H1 (cell line): ENCODE data around the gene GPC3. TPM values are rescaled to one million over a fixed set of nuclear protein-coding genes. Genes with fewer than 3 reads are reported as not detected.

ENCODE experiments used
- CTCF ChIA-PET: fragments of 300-600 bp; sonication (Branson Sonifier 250); formaldehyde crosslinking; loops from one replicate; lab custom pipeline; 2021; ENCODE audit not compliant: partially characterized antibody; lab: Charles Lee
- POLR2A ChIA-PET: fragments of 300-600 bp; sonication (Branson Sonifier 250); formaldehyde crosslinking; loops from one replicate; lab custom pipeline; 2021; ENCODE audit warnings: inconsistent platforms; ENCODE audit not compliant: partially characterized antibody; lab: Charles Lee
- DNase-seq, 2 experiments: peaks; one replicate each; pipeline versions ENCODE4 v3.0.0 to v3.0.0-alpha.2; 2010 to 2022; ENCODE audit warnings: low spot score in 2 of 2, low read depth in 1 of 2, mixed read lengths in 1 of 2
- FAIRE-seq: peaks from 2 replicates; lab custom pipeline; 2011; peaks lifted over from hg19 to GRCh38; lab: Jason Lieb, UNC
- H2AFZ ChIP-seq: 2 replicates; pipeline ENCODE4 v1.8.1; 2012; ENCODE audit warnings: low read length, inconsistent platforms
- H2AK5ac ChIP-seq: 2 replicates; pipeline ENCODE4 v1.6.1; 2013; ENCODE audit warnings: low read depth, low read length
- H2BK120ac ChIP-seq: replicated peaks from 2 replicates; pipeline ENCODE3; 2013; ENCODE audit warnings: low read depth, low read length, inconsistent platforms
- H2BK12ac ChIP-seq: 2 replicates; pipeline ENCODE4 v1.6.1; 2013; ENCODE audit warnings: low read depth, low read length
- H2BK15ac ChIP-seq: 2 replicates; pipeline ENCODE4 v1.6.1; 2013; ENCODE audit warnings: low read length
- H2BK20ac ChIP-seq: 2 replicates; pipeline ENCODE4 v1.6.1; 2013; ENCODE audit warnings: low read length
- H2BK5ac ChIP-seq: 2 replicates; pipeline ENCODE4 v1.6.1; 2013; ENCODE audit warnings: low read depth, low read length
- H3K14ac ChIP-seq: 2 replicates; pipeline ENCODE4 v1.6.1; 2013; ENCODE audit warnings: inconsistent platforms; ENCODE audit not compliant: insufficient read length
- H3K18ac ChIP-seq: 2 replicates; pipeline ENCODE4 v1.6.1; 2013; ENCODE audit warnings: low read length; ENCODE audit errors: extremely low read depth
- H3K23ac ChIP-seq: 2 replicates; pipeline ENCODE4 v1.6.1; 2013; ENCODE audit warnings: inconsistent platforms; ENCODE audit not compliant: insufficient read length
- H3K23me2 ChIP-seq: 2 replicates; pipeline ENCODE4 v1.6.1; 2013; ENCODE audit warnings: low read depth, low read length
- H3K27ac ChIP-seq: 2 replicates; pipeline ENCODE4 v1.6.1; 2011; ENCODE audit warnings: low read depth, low read length, inconsistent platforms
- H3K27me3 ChIP-seq, 4 experiments: replicated peaks in 1 of 4; 1 replicate in 1 of 4; 2 replicates in 3 of 4; pipeline versions ENCODE4 v1.6.1 to v1.8.1; 2011 to 2013; ENCODE audit warnings: low read length in 3 of 4, mild to moderate bottlenecking in 3 of 4, inconsistent platforms in 2 of 4, mixed read lengths in 2 of 4, moderate library complexity in 1 of 4; ENCODE audit not compliant: control insufficient read depth in 3 of 4, insufficient read depth in 3 of 4; ENCODE audit errors: extremely low read depth in 1 of 4
- H3K36me3 ChIP-seq, 4 experiments: 2 replicates each; pipeline versions ENCODE4 v1.6.1 to v1.8.1; 2011 to 2013; ENCODE audit warnings: mild to moderate bottlenecking in 4 of 4, low read length in 3 of 4, moderate library complexity in 2 of 4, control low read depth in 1 of 4, inconsistent platforms in 1 of 4; ENCODE audit not compliant: insufficient read depth in 4 of 4, control insufficient read depth in 2 of 4
- H3K4ac ChIP-seq: replicated peaks from 2 replicates; pipeline ENCODE3; 2013; ENCODE audit warnings: low read length, low read depth, mixed read lengths, inconsistent platforms; ENCODE audit not compliant: insufficient read length
- H3K4me1 ChIP-seq, 4 experiments: replicated peaks in 1 of 4; 1 replicate in 1 of 4; 2 replicates in 3 of 4; pipeline versions ENCODE4 v1.6.1 to v1.8.1; 2011 to 2013; ENCODE audit warnings: low read length in 3 of 4, inconsistent platforms in 2 of 4, mixed read lengths in 1 of 4; ENCODE audit not compliant: insufficient read depth in 4 of 4, control insufficient read depth in 3 of 4
- H3K4me2 ChIP-seq, 2 experiments: 2 replicates each; pipeline versions ENCODE4 v1.6.1 to v1.8.1; 2011 to 2013; ENCODE audit warnings: low read depth in 2 of 2, low read length in 2 of 2, control low read depth in 1 of 2, inconsistent platforms in 1 of 2, mild to moderate bottlenecking in 1 of 2; ENCODE audit not compliant: insufficient read depth in 1 of 2
- H3K4me3 ChIP-seq, 4 experiments: fragments of 200-600, 300-600 bp in 1 of 4; sonication (generic), shearing (Covaris generic), sonication (Bioruptor Twin) in 1 of 4; 2 replicates each; pipeline versions ENCODE4 v1.5.1 to v1.8.1; 2011 to 2016; ENCODE audit warnings: low read length in 4 of 4, low read depth in 3 of 4, control low read depth in 2 of 4, inconsistent platforms in 2 of 4, mild to moderate bottlenecking in 2 of 4, mixed read lengths in 1 of 4, moderate library complexity in 1 of 4; ENCODE audit not compliant: insufficient read depth in 2 of 4; ENCODE audit errors: extremely low read depth in 1 of 4
- H3K56ac ChIP-seq: replicated peaks from 2 replicates; pipeline ENCODE3; 2013; ENCODE audit warnings: low read depth, mild to moderate bottlenecking, mixed read lengths, low read length, inconsistent platforms; ENCODE audit not compliant: insufficient read length
- H3K79me1 ChIP-seq: 2 replicates; pipeline ENCODE4 v1.6.1; 2013; ENCODE audit warnings: low read depth, low read length, control low read depth
- H3K79me2 ChIP-seq, 2 experiments: 2 replicates each; pipeline versions ENCODE4 v1.6.1 to v1.8.1; 2012 to 2013; ENCODE audit warnings: low read length in 2 of 2, mild to moderate bottlenecking in 2 of 2, inconsistent platforms in 1 of 2; ENCODE audit not compliant: insufficient read depth in 2 of 2, control insufficient read depth in 1 of 2
- H3K9ac ChIP-seq, 4 experiments: replicated peaks in 1 of 4; 1 replicate in 1 of 4; 2 replicates in 3 of 4; pipeline versions ENCODE4 v1.6.1 to v1.8.1; 2011 to 2013; ENCODE audit warnings: low read depth in 3 of 4, low read length in 3 of 4, control low read depth in 2 of 4, mild to moderate bottlenecking in 2 of 4, moderate library complexity in 2 of 4, inconsistent platforms in 1 of 4; ENCODE audit errors: extremely low read depth in 1 of 4
- H3K9me3 ChIP-seq, 2 experiments: 2 replicates each; pipeline versions ENCODE4 v1.6.1 to v1.8.1; 2012 to 2013; ENCODE audit warnings: mild to moderate bottlenecking in 2 of 2, moderate library complexity in 2 of 2, control low read depth in 1 of 2, inconsistent platforms in 1 of 2, low read depth in 1 of 2, low read length in 1 of 2, mixed read lengths in 1 of 2; ENCODE audit not compliant: insufficient read depth in 2 of 2
- H4K20me1 ChIP-seq, 2 experiments: replicated peaks in 1 of 2; 2 replicates each; pipeline versions ENCODE3 to v1.8.1; 2011 to 2013; ENCODE audit warnings: inconsistent platforms in 2 of 2, low read length in 2 of 2, mild to moderate bottlenecking in 1 of 2; ENCODE audit not compliant: insufficient read depth in 2 of 2, control insufficient read depth in 1 of 2
- H4K5ac ChIP-seq: 2 replicates; pipeline ENCODE4 v1.6.1; 2013; ENCODE audit warnings: low read length, low read depth, mixed read lengths, inconsistent platforms; ENCODE audit not compliant: insufficient read length
- H4K8ac ChIP-seq: 2 replicates; pipeline ENCODE4 v1.8.0; 2013; ENCODE audit warnings: mild to moderate bottlenecking, moderate library complexity, low read length, inconsistent platforms; ENCODE audit not compliant: insufficient read depth; ENCODE audit errors: extremely low read depth
- H4K91ac ChIP-seq: replicated peaks from 2 replicates; pipeline ENCODE3; 2013; ENCODE audit warnings: low read length, mixed read lengths, inconsistent platforms; ENCODE audit not compliant: insufficient read length
- CBX5 ChIP-seq: fragments of 300-800, 300-1000 bp; sonication (generic); IDR thresholded peaks from 2 replicates; pipeline ENCODE4 v1.7.1; 2016; ENCODE audit warnings: antibody characterized with exemption, low read length, low read depth
- CEBPB ChIP-seq: IDR thresholded peaks from 2 replicates; pipeline ENCODE4 v1.6.1; 2012; ENCODE audit warnings: low read depth, low read length
- CHD2 ChIP-seq: IDR thresholded peaks from 2 replicates; pipeline ENCODE4 v1.6.1; 2012; ENCODE audit warnings: low read length, improper control_type of control experiment
- CTBP2 ChIP-seq: IDR thresholded peaks from 2 replicates; pipeline ENCODE4 v1.7.0; 2011; ENCODE audit warnings: borderline replicate concordance, mild to moderate bottlenecking, moderate library complexity, mixed read lengths, low read length; ENCODE audit not compliant: insufficient read depth, insufficient read length
- GTF2F1 ChIP-seq: IDR thresholded peaks from 2 replicates; pipeline ENCODE4 v1.6.1; 2012; ENCODE audit warnings: low read depth, low read length, improper control_type of control experiment, borderline replicate concordance
- JUN ChIP-seq: IDR thresholded peaks from 2 replicates; pipeline ENCODE4 v1.6.1; 2011; ENCODE audit warnings: low read depth, mild to moderate bottlenecking, improper control_type of control experiment, low read length
- JUND ChIP-seq: IDR thresholded peaks from 2 replicates; pipeline ENCODE4 v1.6.1; 2011; ENCODE audit warnings: mild to moderate bottlenecking, improper control_type of control experiment, low read length
- POLR2A ChIP-seq, 2 experiments: IDR thresholded peaks; 1 replicate in 1 of 2; 2 replicates in 1 of 2; pipeline ENCODE4 v1.6.1; 2011; ENCODE audit warnings: low read depth in 2 of 2, low read length in 2 of 2, mild to moderate bottlenecking in 2 of 2; ENCODE audit errors: control extremely low read depth in 1 of 2
- RAD21 ChIP-seq, 2 experiments: IDR thresholded peaks in 1 of 2; conservative IDR thresholded peaks in 1 of 2; 2 replicates each; pipeline ENCODE4 v1.6.1; 2011; ENCODE audit warnings: low read depth in 2 of 2, low read length in 2 of 2, improper control_type of control experiment in 1 of 2, inconsistent platforms in 1 of 2, mild to moderate bottlenecking in 1 of 2, moderate library complexity in 1 of 2
- RBBP5 ChIP-seq: IDR thresholded peaks from 2 replicates; pipeline ENCODE4 v1.7.1; 2012; ENCODE audit warnings: low read depth, mild to moderate bottlenecking, inconsistent platforms, low read length, moderate library complexity, borderline replicate concordance
- SP1 ChIP-seq: IDR thresholded peaks from 2 replicates; pipeline ENCODE4 v1.6.1; 2011; ENCODE audit warnings: low read depth, low read length
- TAF1 ChIP-seq: IDR thresholded peaks from 2 replicates; pipeline ENCODE4 v1.6.1; 2011; ENCODE audit warnings: mild to moderate bottlenecking, low read depth, low read length
- TAF7 ChIP-seq: optimal IDR thresholded peaks from 2 replicates; pipeline ENCODE3; 2011; ENCODE audit warnings: low read depth, mild to moderate bottlenecking, inconsistent platforms, low read length, moderate library complexity, borderline replicate concordance
- TCF12 ChIP-seq: IDR thresholded peaks from 2 replicates; pipeline ENCODE4 v1.6.1; 2011; ENCODE audit warnings: low read depth, mild to moderate bottlenecking, low read length
- WGBS, 2 experiments: shearing (Covaris generic) in 1 of 2; methylation state at CpG; one replicate each; pipeline versions ENCODE4 v1.1.6 to v1.1.7; 2013 to 2015; ENCODE audit warnings: low lambda C conversion rate in 2 of 2, mixed read lengths in 2 of 2, inconsistent platforms in 1 of 2, low coverage in 1 of 2, missing lambda C conversion rate in 1 of 2; ENCODE audit not compliant: insufficient replicate concordance in 2 of 2, insufficient coverage in 1 of 2, insufficient read length in 1 of 2; ENCODE audit errors: extremely low coverage in 1 of 2, missing lambda C conversion rate in 1 of 2; 5-methylcytosine and 5-hydroxymethylcytosine counted together
- polyA plus RNA-seq, 7 experiments: library from polyadenylated mRNA; depleted of rRNA in 3 of 7; stranded (reverse) in 5 of 7; unstranded in 2 of 7; fragments of >200 nt in 5 of 7; fragments of 200-250 nt in 2 of 7; gene quantifications; 1 replicate in 5 of 7; 2 replicates in 1 of 7; 4 replicates in 1 of 7; pipeline versions ENCODE4 v1.2.1 to v1.2.3, GENCODE V29; 2011 to 2013; ENCODE audit warnings: missing spikeins in 2 of 7, mixed read lengths in 2 of 7
- total RNA-seq: library from RNA; stranded (reverse); fragmentation: NEBNext Ultra II Directional; extraction: Animal tissue kit (Norgen Biotek cat#: 25700); gene quantifications from 2 replicates; pipeline ENCODE4 v1.2.1, GENCODE V29; 2021
- TF ChIP-seq, protein P1 (sequence below): IDR thresholded peaks from 2 replicates; pipeline ENCODE4 v1.6.1; 2012; ENCODE audit warnings: inconsistent platforms

GPC3 gene
- total and polyA plus RNA-seq, 2 of the 8 experiments (the other 6 are each of a cell fraction or from before 2014, with no cell fraction given), result 64.8 to 71.9 TPM

DNA sequence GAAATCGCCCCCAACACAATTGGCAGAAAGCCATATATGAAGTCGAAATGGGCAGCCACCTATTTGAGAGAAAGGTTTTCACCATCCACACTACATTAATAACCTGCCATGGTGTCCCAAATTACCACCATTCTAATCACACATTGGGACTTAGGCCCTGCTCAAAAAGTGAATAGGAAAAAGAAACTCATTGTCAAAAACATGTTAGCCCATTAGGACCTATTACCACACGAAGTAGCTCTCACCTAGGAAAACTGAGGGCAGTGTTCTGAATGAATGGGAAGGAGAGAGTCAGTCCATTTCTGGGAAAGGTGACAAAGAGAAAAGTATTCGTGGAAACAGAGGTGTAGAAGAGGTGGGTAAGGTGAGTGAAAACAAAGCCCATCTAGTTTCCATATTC lies 60.8 kb downstream of the GPC3 start:
- Histone ChIP-seq H3K4me1 (peaks cover 0 to 4% (median 3%) of the 10 kb centered on the region in 4 experiments; a peak in 4 of 7 replicates), H4K20me1 (no peaks in the 10 kb centered on the region), H4K5ac (no peak overlapping the region), H3K27ac (no peak overlapping the region), H3K36me3 (peaks cover 0 to 3% (median 0%) of the 10 kb centered on the region in 4 experiments; a peak in 1 of 8 replicates), H4K8ac (no peak overlapping the region), H3K79me2 (no peaks in the 10 kb centered on the region), H2AK5ac (no peak overlapping the region), H2BK15ac (no peak overlapping the region), H3K18ac (no peak overlapping the region), H3K4me2 (no peak overlapping the region), H2BK12ac (no peak overlapping the region), H2BK5ac (no peak overlapping the region), H4K91ac (no peak overlapping the region), H3K4ac (no peak overlapping the region), H2AFZ (no peak overlapping the region), H3K9me3 (no peaks in the 10 kb centered on the region), H3K9ac (no peak overlapping the region), H2BK20ac (no peak overlapping the region), H3K56ac (no peak overlapping the region), H3K79me1 (no peaks in the 10 kb centered on the region), H2BK120ac (no peak overlapping the region), H3K23me2 (no peaks in the 10 kb centered on the region), H3K4me3 (no peak overlapping the region), H3K27me3 (no peaks in the 10 kb centered on the region), H3K23ac (no peak overlapping the region), H3K14ac (no peak overlapping the region)
- 76% methylated on average over 4 of the region's 4 CpGs; no CpG with 5 or more reads in 1 of the 2 experiments for WGBS, 2 experiments
- CTCF ChIA-PET, result no interaction called here
- POLR2A ChIA-PET, result no interaction called here
- peak; percentile 82 for FAIRE-seq
- no peak for DNase-seq
- TF ChIP-seq JUND, result no peak
- no peak for TF ChIP-seq TCF12
- no peak for TF ChIP-seq TAF1
- TF ChIP-seq RBBP5, result no peak
- TF ChIP-seq, protein P1, sequence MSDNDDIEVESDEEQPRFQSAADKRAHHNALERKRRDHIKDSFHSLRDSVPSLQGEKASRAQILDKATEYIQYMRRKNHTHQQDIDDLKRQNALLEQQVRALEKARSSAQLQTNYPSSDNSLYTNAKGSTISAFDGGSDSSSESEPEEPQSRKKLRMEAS, result no peak
- TF ChIP-seq RAD21 (IDR thresholded peaks at IDR 0.05 in 1 of 2, conservative IDR thresholded peaks at IDR 0.05 in 1 of 2; ENCODE audit: low read depth in 2 of 2, low read length in 2 of 2), result no peak
- TF ChIP-seq POLR2A (IDR thresholded peaks at IDR 0.05; ENCODE audit: control extremely low read depth in 1 of 2, low read depth in 2 of 2, low read length in 2 of 2), result no peak
- no peak for TF ChIP-seq TAF7
- TF ChIP-seq CHD2, result no peak
- no peak for TF ChIP-seq JUN
- no peak for TF ChIP-seq CTBP2
- TF ChIP-seq CBX5, result no peak
- TF ChIP-seq CEBPB, result no peak
- TF ChIP-seq GTF2F1, result no peak
- TF ChIP-seq SP1, result no peak
